ENCODE results near the gene CHST1.

The CHST1 gene

DNA sequence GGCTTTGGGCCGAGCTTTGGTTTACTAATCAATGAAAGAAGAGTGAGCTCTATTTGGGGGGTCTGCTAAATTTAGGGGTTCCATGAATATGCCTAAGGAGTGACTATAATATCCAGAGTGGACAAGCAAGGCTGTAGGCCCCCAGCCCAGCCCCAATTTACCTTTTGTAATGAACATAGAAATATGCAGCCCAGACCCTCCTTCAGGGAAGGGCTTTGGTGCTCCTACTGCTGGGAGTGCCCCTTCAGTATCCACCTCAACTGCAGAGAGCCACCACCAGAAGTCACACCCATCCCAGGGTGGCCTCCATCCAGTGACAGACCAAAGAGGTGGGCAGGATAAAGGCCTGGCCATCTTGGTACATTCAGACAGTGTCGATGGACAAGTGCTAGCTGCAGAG is 43.1 kb downstream of the CHST1 start:
- DNase-seq, result no peak
- H3K27me3 ChIP-seq (ENCODE audit: insufficient read depth, low read depth, severe bottlenecking), result no peaks in the 10 kb centered on the region
- H3K36me3 ChIP-seq, result no peaks in the 10 kb centered on the region
- no peak overlapping the region for H3K4me3 ChIP-seq (ENCODE audit: low read depth, low read length)
- H3K27ac ChIP-seq, result no peak overlapping the region
- peaks cover 26% of the 10 kb centered on the region for H3K9me3 ChIP-seq (ENCODE audit: severe bottlenecking)
- TF ChIP-seq, protein P1, sequence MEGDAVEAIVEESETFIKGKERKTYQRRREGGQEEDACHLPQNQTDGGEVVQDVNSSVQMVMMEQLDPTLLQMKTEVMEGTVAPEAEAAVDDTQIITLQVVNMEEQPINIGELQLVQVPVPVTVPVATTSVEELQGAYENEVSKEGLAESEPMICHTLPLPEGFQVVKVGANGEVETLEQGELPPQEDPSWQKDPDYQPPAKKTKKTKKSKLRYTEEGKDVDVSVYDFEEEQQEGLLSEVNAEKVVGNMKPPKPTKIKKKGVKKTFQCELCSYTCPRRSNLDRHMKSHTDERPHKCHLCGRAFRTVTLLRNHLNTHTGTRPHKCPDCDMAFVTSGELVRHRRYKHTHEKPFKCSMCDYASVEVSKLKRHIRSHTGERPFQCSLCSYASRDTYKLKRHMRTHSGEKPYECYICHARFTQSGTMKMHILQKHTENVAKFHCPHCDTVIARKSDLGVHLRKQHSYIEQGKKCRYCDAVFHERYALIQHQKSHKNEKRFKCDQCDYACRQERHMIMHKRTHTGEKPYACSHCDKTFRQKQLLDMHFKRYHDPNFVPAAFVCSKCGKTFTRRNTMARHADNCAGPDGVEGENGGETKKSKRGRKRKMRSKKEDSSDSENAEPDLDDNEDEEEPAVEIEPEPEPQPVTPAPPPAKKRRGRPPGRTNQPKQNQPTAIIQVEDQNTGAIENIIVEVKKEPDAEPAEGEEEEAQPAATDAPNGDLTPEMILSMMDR (IDR thresholded peaks at IDR 0.05; ENCODE audit: low read depth, low read length), result no peak

DNA sequence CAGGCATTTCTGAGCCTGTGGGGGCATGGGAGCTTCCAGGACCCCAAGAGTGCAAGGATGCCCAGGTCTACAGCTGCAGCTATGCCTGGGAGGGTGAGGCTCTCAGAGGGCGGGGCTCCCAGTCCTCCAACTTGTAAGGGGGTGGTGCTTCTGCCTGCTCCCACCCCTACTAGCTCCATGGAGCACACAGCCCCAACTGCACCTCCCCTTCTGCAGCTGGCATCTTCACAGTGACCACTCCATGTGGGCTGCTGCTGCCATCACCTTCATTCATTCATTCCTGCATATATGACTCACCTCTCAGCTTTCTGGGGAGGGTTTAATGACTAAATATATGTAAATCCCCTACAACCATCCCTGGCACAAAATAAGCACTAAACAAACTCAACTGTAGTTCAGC is 43.8 kb downstream of the CHST1 start:
- Histone ChIP-seq H3K9me3 (ENCODE audit: severe bottlenecking) (peaks cover 29% of the 10 kb centered on the region), H3K36me3 (no peaks in the 10 kb centered on the region), H3K27me3 (ENCODE audit: insufficient read depth, low read depth, severe bottlenecking) (no peaks in the 10 kb centered on the region), H3K4me3 (ENCODE audit: low read depth, low read length) (no peak overlapping the region), H3K27ac (no peak overlapping the region)
- DNase-seq, result no peak
- TF ChIP-seq, protein P1 (IDR thresholded peaks at IDR 0.05; ENCODE audit: low read depth, low read length), result no peak

DNA sequence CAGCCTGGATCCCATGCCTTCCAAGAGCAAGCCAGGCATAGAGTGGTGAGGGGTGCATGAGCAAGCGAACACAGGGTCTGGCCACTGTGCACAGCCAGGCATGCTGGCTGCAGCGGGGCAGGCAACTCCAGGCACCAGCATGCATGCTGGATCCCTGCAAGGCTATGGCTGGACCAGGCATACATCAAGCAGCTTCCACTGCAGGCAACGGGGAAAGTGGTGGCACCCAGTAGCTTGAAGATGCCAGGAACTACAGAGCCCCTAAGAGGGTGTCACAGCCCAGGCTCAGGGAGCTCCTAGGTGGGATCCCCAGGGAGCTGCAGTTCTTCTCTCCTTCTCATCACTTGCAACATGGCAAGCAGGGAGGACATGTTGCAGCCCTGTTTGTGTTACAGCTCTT is 45.2 kb downstream of the CHST1 start:
- DNase-seq, result no peak

DNA sequence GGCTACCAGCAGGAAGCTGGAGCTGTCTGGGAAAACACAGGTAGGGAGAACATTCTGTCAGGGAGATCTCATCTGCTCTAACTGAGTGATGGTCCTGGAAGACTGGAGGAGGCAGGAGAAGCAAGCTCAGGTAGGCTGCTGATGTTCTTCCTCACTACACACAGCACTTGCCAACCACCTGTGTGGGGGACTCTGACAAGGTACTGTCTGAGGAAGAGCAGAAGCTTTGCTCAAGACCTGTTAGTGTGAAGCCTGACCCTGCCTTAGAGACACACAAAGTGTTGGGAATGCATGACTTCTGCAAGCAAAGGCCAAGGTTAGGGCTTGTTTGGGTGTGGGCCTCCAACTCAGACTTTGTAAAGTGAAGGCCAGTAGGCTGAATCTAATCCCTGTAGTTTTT is 46.5 kb downstream of the CHST1 start:
- peaks cover 25% of the 10 kb centered on the region for H3K9me3 ChIP-seq (ENCODE audit: severe bottlenecking)
- DNase-seq, result no peak
- no peaks in the 10 kb centered on the region for H3K27me3 ChIP-seq (ENCODE audit: insufficient read depth, low read depth, severe bottlenecking)
- H3K4me3 ChIP-seq (ENCODE audit: low read depth, low read length), result no peak overlapping the region
- TF ChIP-seq, protein P1 (IDR thresholded peaks at IDR 0.05; ENCODE audit: low read depth, low read length), result no peak
- peak overlapping the region; percentile 76 for H3K27ac ChIP-seq
- no peaks in the 10 kb centered on the region for H3K36me3 ChIP-seq

More for the DNA sequence above, 45.2 kb downstream of the CHST1 start:
- peaks cover 26% of the 10 kb centered on the region for H3K9me3 ChIP-seq (ENCODE audit: severe bottlenecking)
- H3K36me3 ChIP-seq, result no peaks in the 10 kb centered on the region
- no peak overlapping the region for H3K27ac ChIP-seq
- no peak overlapping the region for H3K4me3 ChIP-seq (ENCODE audit: low read depth, low read length)
- TF ChIP-seq, protein P1 (IDR thresholded peaks at IDR 0.05; ENCODE audit: low read depth, low read length), result no peak
- H3K27me3 ChIP-seq (ENCODE audit: insufficient read depth, low read depth, severe bottlenecking), result no peaks in the 10 kb centered on the region

DNA sequence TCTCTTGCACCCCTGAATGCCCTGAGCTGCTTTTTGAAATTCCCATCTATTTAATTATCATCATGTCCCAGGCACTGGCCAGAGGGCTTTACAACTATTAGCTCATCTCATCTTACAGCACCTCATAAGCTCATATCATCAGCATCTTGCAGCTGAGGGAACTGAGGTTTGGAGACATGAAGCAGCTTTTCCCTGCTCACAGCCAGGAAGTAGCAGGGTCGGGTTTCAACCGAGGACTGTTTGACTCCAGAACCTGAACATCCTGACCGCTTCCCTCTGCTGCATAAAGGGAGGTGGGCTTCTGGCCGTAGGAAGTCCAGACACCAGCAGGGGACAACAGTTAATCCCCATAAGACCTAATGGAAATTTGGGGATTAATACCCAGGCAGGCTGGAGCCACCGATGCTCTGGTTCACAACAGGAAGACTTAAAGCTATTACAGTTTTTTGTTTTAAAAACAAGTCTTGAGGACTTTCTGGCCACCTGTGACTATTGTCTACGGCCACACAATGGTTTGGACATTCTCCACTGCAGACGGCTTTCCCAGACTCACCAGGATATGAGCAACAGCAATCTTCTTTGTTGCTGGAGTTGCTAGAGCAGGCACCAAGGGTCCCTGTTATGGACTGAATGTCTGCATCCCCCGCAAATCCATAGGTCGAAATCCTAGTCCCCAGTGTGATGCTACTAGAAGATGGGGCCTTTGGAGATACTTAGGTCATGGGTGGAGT is 47.4 kb downstream of the CHST1 start:
- Histone ChIP-seq H3K4me3 (ENCODE audit: low read depth, low read length) (no peak overlapping the region), H3K9me3 (ENCODE audit: severe bottlenecking) (peaks cover 25% of the 10 kb centered on the region), H3K27ac (peak overlapping the region; percentile 76), H3K36me3 (no peaks in the 10 kb centered on the region), H3K27me3 (ENCODE audit: insufficient read depth, low read depth, severe bottlenecking) (no peaks in the 10 kb centered on the region)
- DNase-seq, result peak; percentile 78
- TF ChIP-seq, protein P1 (IDR thresholded peaks at IDR 0.05; ENCODE audit: low read depth, low read length), result no peak

Measured in WERI-Rb-1 (cell line).